Astrocyte (in vitro differentiated cells and primary cell): Measurements from ENCODE around the gene ARHGAP24. TPM values are rescaled to one million over a fixed set of nuclear protein-coding genes. Genes with fewer than 3 reads are reported as not detected.

Experiments used
- DNase-seq: peaks from one replicate; pipeline ENCODE4 v3.0.0-alpha.2; 2010; ENCODE audit warnings: low read depth
- FAIRE-seq: peaks from 2 replicates; lab custom pipeline; 2011; peaks lifted over from hg19 to GRCh38; lab: Jason Lieb, UNC
- H2AFZ ChIP-seq: 2 replicates; pipeline ENCODE4 v1.6.0; 2012; ENCODE audit warnings: low read depth, low read length, inconsistent platforms
- H3K27ac ChIP-seq: 2 replicates; pipeline ENCODE4 v1.5.1; 2011; ENCODE audit warnings: low read depth, low read length, inconsistent platforms
- H3K27me3 ChIP-seq: 2 replicates; pipeline ENCODE4 v1.6.0; 2011; ENCODE audit warnings: low read length, inconsistent platforms; ENCODE audit not compliant: insufficient read depth
- H3K36me3 ChIP-seq: 2 replicates; pipeline ENCODE4 v1.5.1; 2011; ENCODE audit warnings: low read length, inconsistent platforms; ENCODE audit not compliant: insufficient read depth
- H3K4me1 ChIP-seq: 2 replicates; pipeline ENCODE4 v1.5.1; 2011; ENCODE audit warnings: low read length, inconsistent platforms; ENCODE audit not compliant: insufficient read depth
- H3K4me2 ChIP-seq: 2 replicates; pipeline ENCODE4 v1.6.0; 2012; ENCODE audit warnings: low read length, inconsistent platforms
- H3K4me3 ChIP-seq: 2 replicates; pipeline ENCODE4 v1.5.1; 2011; ENCODE audit warnings: low read depth, mild to moderate bottlenecking, low read length, inconsistent platforms; ENCODE audit not compliant: insufficient read depth
- H3K79me2 ChIP-seq: 2 replicates; pipeline ENCODE4 v1.6.0; 2012; ENCODE audit warnings: mild to moderate bottlenecking, low read length, inconsistent platforms; ENCODE audit not compliant: insufficient read depth
- H3K9ac ChIP-seq: 2 replicates; pipeline ENCODE4 v1.6.0; 2012; ENCODE audit warnings: mild to moderate bottlenecking, low read length, inconsistent platforms
- H3K9me3 ChIP-seq: 2 replicates; pipeline ENCODE4 v1.5.1; 2012; ENCODE audit warnings: low read depth, mild to moderate bottlenecking, low read length, inconsistent platforms; ENCODE audit not compliant: insufficient read depth
- H4K20me1 ChIP-seq: 2 replicates; pipeline ENCODE4 v1.6.0; 2012; ENCODE audit warnings: low read length, inconsistent platforms; ENCODE audit not compliant: insufficient read depth
- H3K27ac Mint-ChIP-seq: one replicate; pipeline ENCODE4 v1.8.0; 2021; ENCODE audit warnings: mild to moderate bottlenecking, mixed read lengths; ENCODE audit not compliant: unreplicated experiment
- H3K27me3 Mint-ChIP-seq: one replicate; pipeline ENCODE4 v1.8.0; 2021; ENCODE audit warnings: low read depth, mixed read lengths; ENCODE audit not compliant: unreplicated experiment
- H3K36me3 Mint-ChIP-seq: one replicate; pipeline ENCODE4 v1.8.0; 2021; ENCODE audit warnings: low read depth, mixed read lengths; ENCODE audit not compliant: unreplicated experiment
- H3K4me1 Mint-ChIP-seq: one replicate; pipeline ENCODE4 v1.8.0; 2021; ENCODE audit warnings: low read depth, mixed read lengths; ENCODE audit not compliant: unreplicated experiment
- H3K4me3 Mint-ChIP-seq: one replicate; pipeline ENCODE4 v1.8.0; 2021; ENCODE audit warnings: mild to moderate bottlenecking, moderate library complexity, mixed read lengths; ENCODE audit not compliant: unreplicated experiment
- H3K9me3 Mint-ChIP-seq: one replicate; pipeline ENCODE4 v1.8.0; 2021; ENCODE audit warnings: mild to moderate bottlenecking, mixed read lengths; ENCODE audit not compliant: unreplicated experiment
- CTCF ChIP-seq: IDR thresholded peaks from 2 replicates; pipeline ENCODE4 v1.5.1; 2011; ENCODE audit warnings: low read depth, mild to moderate bottlenecking, inconsistent platforms, low read length, moderate library complexity; ENCODE audit not compliant: insufficient read depth
- EZH2 ChIP-seq: IDR thresholded peaks from 2 replicates; pipeline ENCODE4 v1.6.1; 2012; ENCODE audit warnings: mild to moderate bottlenecking, low read length, inconsistent platforms; ENCODE audit not compliant: insufficient read depth
- total RNA-seq: library from RNA; stranded (reverse); gene quantifications from 2 replicates; pipeline ENCODE4 v1.2.1, GENCODE V29; 2021

ARHGAP24 gene
- total RNA-seq, 1 donor from 2014 or later, result 2.1 TPM

- Mint-ChIP-seq H3K27ac (peak overlapping the region; percentile 83), H3K36me3 (no peaks in the 10 kb centered on the region), H3K9me3 (no peaks in the 10 kb centered on the region), H3K4me3 (no peak overlapping the region), H3K27me3 (no peaks in the 10 kb centered on the region), H3K4me1 (peaks cover 24% of the 10 kb centered on the region)
- Histone ChIP-seq H3K79me2 (no peaks in the 10 kb centered on the region), H3K27ac (no peak overlapping the region), H3K36me3 (no peaks in the 10 kb centered on the region), H3K4me1 (peaks cover 20% of the 10 kb centered on the region), H3K9me3 (no peaks in the 10 kb centered on the region), H2AFZ (no peak overlapping the region), H3K4me2 (no peak overlapping the region), H4K20me1 (no peaks in the 10 kb centered on the region), H3K4me3 (no peak overlapping the region), H3K9ac (no peak overlapping the region), H3K27me3 (no peaks in the 10 kb centered on the region)
- FAIRE-seq (no peak), DNase-seq (no peak)
- TF ChIP-seq CTCF, result no peak
- TF ChIP-seq EZH2, result no peak
These were observed 348.3 kb downstream of the ARHGAP24 start for GRCh38 chr4:85823295-85823694.

- no peak overlapping the region for H3K9ac ChIP-seq
- Mint-ChIP-seq H3K4me1 (peaks cover 27% of the 10 kb centered on the region), H3K27me3 (no peaks in the 10 kb centered on the region), H3K36me3 (no peaks in the 10 kb centered on the region), H3K4me3 (no peak overlapping the region), H3K27ac (no peak overlapping the region), H3K9me3 (no peaks in the 10 kb centered on the region)
- H3K4me3 ChIP-seq, result no peak overlapping the region
- no peaks in the 10 kb centered on the region for H3K9me3 ChIP-seq
- DNase-seq, result no peak
- no peak overlapping the region for H3K27ac ChIP-seq
- no peak for FAIRE-seq
- H3K36me3 ChIP-seq, result no peaks in the 10 kb centered on the region
- no peaks in the 10 kb centered on the region for H4K20me1 ChIP-seq
- no peak overlapping the region for H2AFZ ChIP-seq
- TF ChIP-seq EZH2, result no peak
- TF ChIP-seq CTCF, result no peak
- no peaks in the 10 kb centered on the region for H3K79me2 ChIP-seq
- peaks cover 20% of the 10 kb centered on the region for H3K4me1 ChIP-seq
- no peak overlapping the region for H3K4me2 ChIP-seq
- H3K27me3 ChIP-seq, result no peaks in the 10 kb centered on the region
These were observed 349.4 kb downstream of the ARHGAP24 start for GRCh38 chr4:85824166-85824945.
